GM18867 (cell line): ENCODE data around the gene OR4D6.

ENCODE experiments used
- ATAC-seq: cut with Tn5 transposase; IDR thresholded peaks from one replicate; pipeline ENCODE4 v1.9.1; 2021; ENCODE audit warnings: mild to moderate bottlenecking, moderate library complexity; ENCODE audit not compliant: unreplicated experiment

The OR4D6 gene

DNA sequence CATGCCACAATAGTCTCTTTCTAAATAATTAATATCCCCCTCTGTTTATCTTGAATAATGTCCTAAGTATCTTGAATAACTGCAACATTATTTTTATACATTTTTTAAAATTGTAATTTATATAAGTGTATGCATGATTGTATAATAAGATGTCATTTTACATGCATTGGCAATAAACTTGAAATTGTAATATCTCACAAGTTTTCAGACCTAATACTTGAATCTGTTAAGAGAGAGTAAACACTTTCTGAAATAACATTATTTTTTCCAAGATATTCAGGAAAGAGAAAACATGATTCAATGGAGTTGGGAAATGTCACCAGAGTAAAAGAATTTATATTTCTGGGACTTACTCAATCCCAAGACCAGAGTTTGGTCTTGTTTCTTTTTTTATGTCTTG is 46.5 kb downstream of the OR4D6 start, which contains the start of gene OR4D11:
OR4D11 (plus strand) TSS at position 301 of the 400 bp plus-strand sequence; CDS start at position 301, 0 bp downstream.
- ATAC-seq, result no peak
